Fibroblast of villous mesenchyme (primary cell): ENCODE measurements around the gene P2RX3. TPM values are rescaled to one million over a fixed set of nuclear protein-coding genes. Genes with fewer than 3 reads are reported as not detected.
A peak's percentile ranks its signal among the peaks of the same experiment; 100 is the strongest.

Source experiments
- DNase-seq: peaks from one replicate; pipeline ENCODE4 v3.0.0-alpha.2; 2010; ENCODE audit warnings: low read depth
- H3K4me3 ChIP-seq: 2 replicates; pipeline ENCODE4 v1.5.1; 2011; ENCODE audit warnings: low read depth, mild to moderate bottlenecking, low read length
- total RNA-seq: library from RNA; depleted of rRNA; stranded (reverse); fragments of >200 nt; gene quantifications from 2 replicates; pipeline ENCODE4 v1.2.3, GENCODE V29; 2012
- TF ChIP-seq, protein P1 (sequence below): IDR thresholded peaks from 2 replicates; pipeline ENCODE4 v1.5.1; 2012; ENCODE audit warnings: low read depth, mild to moderate bottlenecking, low read length; ENCODE audit not compliant: insufficient read depth

P2RX3 gene
- total RNA-seq, 1 donor = not detected

DNA sequence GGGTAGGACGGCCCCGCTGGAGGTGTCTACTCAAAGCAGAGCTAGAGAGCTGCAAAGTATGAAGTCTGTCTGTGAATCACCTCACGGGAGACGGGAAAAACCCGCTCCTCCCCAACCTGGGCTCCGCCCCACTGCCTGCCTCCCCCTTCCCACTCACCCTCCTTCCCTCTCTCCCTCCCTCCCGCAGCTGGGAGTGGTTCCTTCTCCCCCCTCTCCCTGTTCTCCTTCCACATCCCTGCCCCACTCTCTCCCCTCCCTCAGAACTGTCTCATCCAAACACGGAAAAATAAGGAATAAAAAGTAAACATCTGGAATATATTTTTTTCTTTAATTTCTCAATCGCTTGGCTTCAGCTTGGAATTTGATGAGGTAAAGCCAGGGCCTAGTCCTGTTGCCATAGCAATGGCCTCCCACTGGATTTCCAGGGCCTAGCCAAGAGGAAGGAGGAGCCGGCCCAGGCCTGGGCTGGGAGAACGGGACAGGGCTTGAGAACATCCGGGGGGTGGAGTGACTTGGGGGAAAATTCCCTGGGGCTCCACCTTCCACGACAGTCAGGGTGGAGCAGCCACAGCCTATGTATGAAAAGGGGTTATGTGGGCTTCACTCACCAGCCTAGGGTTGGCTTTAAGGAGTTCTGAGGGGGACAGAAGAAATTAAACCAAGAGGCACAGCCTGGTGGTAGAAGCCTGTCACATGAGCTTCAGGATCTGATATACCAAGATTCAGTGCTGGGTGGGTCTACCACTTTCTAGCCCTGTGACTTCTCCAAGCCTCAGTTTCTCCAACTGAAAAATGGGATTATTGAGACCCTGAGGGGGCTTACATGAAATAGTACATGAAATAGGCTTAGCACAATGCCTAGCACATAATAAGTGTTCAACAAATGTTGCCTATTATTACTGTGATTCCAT lies 15.6 kb upstream of the P2RX3 start:
- peak; percentile 99 for DNase-seq
- peak overlapping the region; percentile 85 for H3K4me3 ChIP-seq
- TF ChIP-seq, protein P1, sequence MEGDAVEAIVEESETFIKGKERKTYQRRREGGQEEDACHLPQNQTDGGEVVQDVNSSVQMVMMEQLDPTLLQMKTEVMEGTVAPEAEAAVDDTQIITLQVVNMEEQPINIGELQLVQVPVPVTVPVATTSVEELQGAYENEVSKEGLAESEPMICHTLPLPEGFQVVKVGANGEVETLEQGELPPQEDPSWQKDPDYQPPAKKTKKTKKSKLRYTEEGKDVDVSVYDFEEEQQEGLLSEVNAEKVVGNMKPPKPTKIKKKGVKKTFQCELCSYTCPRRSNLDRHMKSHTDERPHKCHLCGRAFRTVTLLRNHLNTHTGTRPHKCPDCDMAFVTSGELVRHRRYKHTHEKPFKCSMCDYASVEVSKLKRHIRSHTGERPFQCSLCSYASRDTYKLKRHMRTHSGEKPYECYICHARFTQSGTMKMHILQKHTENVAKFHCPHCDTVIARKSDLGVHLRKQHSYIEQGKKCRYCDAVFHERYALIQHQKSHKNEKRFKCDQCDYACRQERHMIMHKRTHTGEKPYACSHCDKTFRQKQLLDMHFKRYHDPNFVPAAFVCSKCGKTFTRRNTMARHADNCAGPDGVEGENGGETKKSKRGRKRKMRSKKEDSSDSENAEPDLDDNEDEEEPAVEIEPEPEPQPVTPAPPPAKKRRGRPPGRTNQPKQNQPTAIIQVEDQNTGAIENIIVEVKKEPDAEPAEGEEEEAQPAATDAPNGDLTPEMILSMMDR = no peak

DNA sequence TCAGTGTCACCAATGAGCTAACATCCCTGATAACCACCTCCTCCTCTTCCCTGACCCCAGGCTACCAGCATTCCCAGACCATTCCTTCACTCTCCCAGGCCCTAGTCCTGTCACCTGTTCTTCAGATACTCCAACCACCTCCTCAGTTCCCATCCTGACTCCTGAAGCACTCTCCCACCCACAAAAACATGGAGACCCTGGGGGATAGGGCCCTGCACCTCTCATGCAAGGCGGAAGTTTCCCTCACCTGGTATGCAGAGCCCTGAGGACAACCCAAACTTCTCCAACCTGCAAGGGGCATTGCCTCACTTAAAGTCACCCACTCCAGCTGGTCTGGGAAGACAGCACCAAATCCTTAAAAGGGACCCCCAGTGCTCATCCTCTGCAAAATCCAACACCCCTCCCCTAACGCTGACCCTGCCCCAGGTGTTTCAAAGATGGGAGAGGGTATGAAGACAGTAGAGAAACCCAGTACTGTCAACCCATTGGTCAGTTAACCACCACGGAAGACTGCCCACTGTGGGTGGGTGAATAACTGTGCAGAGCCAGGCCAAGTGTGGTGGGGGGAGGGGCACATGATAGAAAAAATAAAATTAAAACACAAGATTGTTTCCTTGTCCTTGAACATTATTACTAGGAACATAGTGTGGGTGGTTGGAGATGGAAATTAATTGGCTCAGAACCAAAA lies 14.8 kb upstream of the P2RX3 start:
- TF ChIP-seq, protein P1 = peak; percentile 13
- peak overlapping the region; percentile 85 for H3K4me3 ChIP-seq
- no peak for DNase-seq

GRCh38 chr11:57323855-57324153 lies 14.3 kb upstream of the P2RX3 start:
- DNase-seq = no peak
- TF ChIP-seq, protein P1 = no peak
- H3K4me3 ChIP-seq = peak overlapping the region; percentile 85

DNA sequence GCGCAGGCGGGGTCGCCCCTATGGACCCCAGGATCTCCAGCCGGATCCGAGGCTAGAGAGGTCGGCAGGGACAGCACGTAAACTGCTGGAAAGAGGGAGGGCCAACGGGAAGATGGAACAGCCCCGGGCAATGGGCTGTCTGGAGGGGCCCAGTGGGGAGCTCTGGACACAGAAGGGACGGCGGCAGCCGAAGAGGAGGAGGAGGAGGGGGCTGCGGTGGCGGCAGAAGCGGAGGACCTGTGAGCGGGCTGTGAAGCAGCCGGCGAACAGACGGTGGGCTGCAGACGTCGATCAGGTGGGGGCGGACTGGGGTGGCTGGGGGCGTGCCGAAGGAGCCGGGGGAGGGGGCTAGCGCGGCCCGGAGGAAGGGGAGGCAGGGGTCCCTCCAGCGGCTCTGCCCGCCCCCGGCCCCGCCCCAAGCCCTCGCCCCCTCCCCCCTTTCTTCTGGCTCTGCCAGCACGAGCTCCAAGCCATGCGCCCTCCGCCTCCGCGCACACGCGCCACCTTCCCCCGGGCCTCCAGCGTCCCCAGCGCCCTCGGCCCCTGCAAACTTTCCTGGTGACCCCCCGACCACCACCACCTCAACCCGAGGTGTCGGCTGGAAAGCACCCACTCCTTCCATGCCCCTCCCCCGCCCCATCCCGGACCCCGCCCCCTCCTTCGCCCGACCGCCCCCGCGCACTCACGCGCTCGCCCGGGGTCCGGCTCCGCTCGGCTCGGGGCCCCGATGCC lies 13.8 kb upstream of the P2RX3 start:
- DNase-seq = peak; percentile 65
- TF ChIP-seq, protein P1 = no peak
- H3K4me3 ChIP-seq = peak overlapping the region; percentile 85

- peak within 1 kb of the TSS; percentile 85 for H3K4me3 ChIP-seq
- TF ChIP-seq, protein P1 = no peak
- peak; percentile 99 for DNase-seq
Measured at GRCh38 chr11:57324886-57325734, 13.0 kb upstream of the P2RX3 start, which contains the start of gene TNKS1BP1. Gene TNKS1BP1, minus strand, starts transcription at chr11:57324952. Its CDS starts 3,067 bp downstream, at chr11:57321885.

DNA sequence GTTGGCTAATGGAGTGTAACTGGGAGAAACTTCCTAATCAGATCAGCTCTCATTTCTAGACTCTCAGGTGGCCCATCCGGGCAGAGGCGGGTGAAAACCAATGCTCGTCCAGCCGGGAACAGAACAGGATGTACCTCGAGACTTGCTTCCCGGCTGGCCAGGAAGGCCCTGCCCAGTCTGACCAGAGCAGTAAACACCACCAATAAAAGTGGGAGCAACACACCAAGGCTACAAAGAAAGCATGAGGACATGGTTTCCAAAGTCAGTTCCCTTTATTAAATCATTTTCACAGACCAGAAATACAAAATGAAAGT lies 12.5 kb upstream of the P2RX3 start:
- DNase-seq = no peak
- TF ChIP-seq, protein P1 = no peak
- H3K4me3 ChIP-seq = peak overlapping the region; percentile 85
